Mucosa of descending colon (tissue), 3 donors: ENCODE data around the gene TMPRSS11B. TPM values are rescaled to one million over a fixed set of nuclear protein-coding genes. Genes with fewer than 3 reads are reported as not detected.

Experiments
- ATAC-seq: fragments of 200-7000 bp; cut with Tn5 transposase; one replicate; pipeline ENCODE4 v1.9.1; 2020; ENCODE audit warnings: mild to moderate bottlenecking, moderate library complexity
- DNase-seq, 3 donors: peaks; one replicate each; pipeline ENCODE4 v3.0.0-alpha.2; 2020
- H3K36me3 ChIP-seq: fragments of 200-600 bp; one replicate; pipeline ENCODE4 v1.8.0; 2021; ENCODE audit warnings: low read depth, mild to moderate bottlenecking
- H3K4me1 ChIP-seq: fragments of 200-600 bp; one replicate; pipeline ENCODE4 v1.8.0; 2021; ENCODE audit warnings: low read depth, mild to moderate bottlenecking
- H3K4me3 ChIP-seq: fragments of 200-600 bp; one replicate; pipeline ENCODE4 v1.8.0; 2021; ENCODE audit warnings: mild to moderate bottlenecking
- H3K9me3 ChIP-seq: fragments of 200-600 bp; one replicate; pipeline ENCODE4 v1.8.0; 2021; ENCODE audit warnings: mild to moderate bottlenecking
- CTCF ChIP-seq: fragments of 200-600 bp; IDR thresholded peaks from one replicate; pipeline ENCODE4 v1.8.0; 2022; ENCODE audit warnings: antibody characterized with exemption, mild to moderate bottlenecking
- intact Hi-C, 2 donors: fragments of 100-400 bp; cut with DNase I in 1 of 2; cut with micrococcal nuclease in 1 of 2; formaldehyde crosslinking; loops; one replicate each; pipeline versions ENCODE4 v1.11.0 to v1.11.1; 2022; cut with DNase I, micrococcal nuclease
- total RNA-seq, 3 donors: library from RNA; stranded (reverse); fragmentation: NEBNext Ultra II Directional in 2 of 3; extraction: Animal tissue kit (Norgen Biotek cat#: 25700) in 2 of 3; gene quantifications; one replicate each; pipeline versions ENCODE4 v1.2.1 to v1.2.4, GENCODE V29; 2021 to 2023
- donor health status: DM: no; HTN: no; CAD: no; lungs with moderate emphysema.
- donor health status: DM: no; HTN: no; CAD: no.
- donor health status: DM: no; HTN: yes; CAD: no.

The TMPRSS11B gene
- total RNA-seq, 3 donors from 2014 or later = not detected

- no peaks in the 10 kb centered on the region for H3K4me1 ChIP-seq
- H3K36me3 ChIP-seq = no peaks in the 10 kb centered on the region
- ATAC-seq (peak; percentile 70), DNase-seq (peak in 1 of 3 donors; percentile 6)
- intact Hi-C loops = loop anchor here (5.0 kb wide), 1 partner anchor 105 kb away; no protein-coding TSS in a partner anchor
- H3K4me3 ChIP-seq = no peak overlapping the region
- no peak for TF ChIP-seq CTCF
- H3K9me3 ChIP-seq = no peaks in the 10 kb centered on the region
These were observed 26.4 kb upstream of the TMPRSS11B start for GRCh38 chr4:68271851-68272357.

- H3K4me3 ChIP-seq = no peak overlapping the region
- ATAC-seq (peak; percentile 27), DNase-seq (no peak)
- intact Hi-C loops = no loop called here
- TF ChIP-seq CTCF = no peak
- no peaks in the 10 kb centered on the region for H3K36me3 ChIP-seq
- no peaks in the 10 kb centered on the region for H3K4me1 ChIP-seq
- H3K9me3 ChIP-seq = no peaks in the 10 kb centered on the region
These were observed 22.0 kb upstream of the TMPRSS11B start for GRCh38 chr4:68267433-68267944.

- Histone ChIP-seq H3K4me3 (no peak overlapping the region), H3K4me1 (no peaks in the 10 kb centered on the region), H3K36me3 (no peaks in the 10 kb centered on the region), H3K9me3 (no peaks in the 10 kb centered on the region)
- DNase-seq = no peak
- TF ChIP-seq CTCF = no peak
- ATAC-seq = no peak
- intact Hi-C loops = no loop called here
These were observed 19.5 kb upstream of the TMPRSS11B start for GRCh38 chr4:68264875-68265565.

GRCh38 chr4:68259191-68259590 lies 13.7 kb upstream of the TMPRSS11B start:
- H3K36me3 ChIP-seq = no peaks in the 10 kb centered on the region
- intact Hi-C loops = no loop called here
- TF ChIP-seq CTCF = no peak
- ATAC-seq (no peak), DNase-seq (no peak)
- no peaks in the 10 kb centered on the region for H3K9me3 ChIP-seq
- H3K4me1 ChIP-seq = no peaks in the 10 kb centered on the region
- no peak overlapping the region for H3K4me3 ChIP-seq

- TF ChIP-seq CTCF = no peak
These were observed 12.2 kb upstream of the TMPRSS11B start for GRCh38 chr4:68257719-68258118.

More at GRCh38 chr4:68257719-68258118, 12.2 kb upstream of the TMPRSS11B start:
- DNase-seq (no peak), ATAC-seq (no peak)
- H3K4me1 ChIP-seq = no peaks in the 10 kb centered on the region
- H3K36me3 ChIP-seq = no peaks in the 10 kb centered on the region
- no peak overlapping the region for H3K4me3 ChIP-seq
- intact Hi-C loops = no loop called here
- no peaks in the 10 kb centered on the region for H3K9me3 ChIP-seq
